Activated T-cell treated with anti-CD3 and anti-CD28 coated beads, Interleukin-2, amount 50 U/mL, for 4 hours (primary cell): ENCODE results near the gene SHROOM3. TPM values are rescaled to one million over a fixed set of nuclear protein-coding genes. Genes with fewer than 3 reads are reported as not detected.
"Not testable (repeated sequence)": the region's sequence is repeated elsewhere in the genome, so short reads cannot be mapped to it uniquely, and the experiment has no call there.

Experiments used
- ATAC-seq, 2 donors: fragments of 200-7000 bp; cut with Tn5 transposase; one replicate each; pipeline ENCODE4 v1.10.0; 2021
- DNase-seq: peaks from one replicate; pipeline ENCODE4 v3.0.0-alpha.2; 2020
- H3K27me3 Mint-ChIP-seq: one replicate; pipeline ENCODE4 v1.8.0; 2021; ENCODE audit warnings: low read depth, mixed read lengths
- H3K36me3 Mint-ChIP-seq: one replicate; pipeline ENCODE4 v1.8.0; 2022; ENCODE audit warnings: mixed read lengths; ENCODE audit not compliant: insufficient read depth
- H3K4me1 Mint-ChIP-seq: one replicate; pipeline ENCODE4 v1.8.0; 2021; ENCODE audit warnings: low read depth, mixed read lengths
- H3K4me3 Mint-ChIP-seq: one replicate; pipeline ENCODE4 v1.8.0; 2021; ENCODE audit warnings: mild to moderate bottlenecking, moderate library complexity, mixed read lengths
- H3K9me3 Mint-ChIP-seq: one replicate; pipeline ENCODE4 v1.8.0; 2021; ENCODE audit warnings: mixed read lengths
- total RNA-seq, 3 donors: library from RNA; stranded (reverse); gene quantifications; one replicate each; pipeline ENCODE4 v1.2.1, GENCODE V29; 2021

Gene SHROOM3
- total RNA-seq, 3 donors from 2014 or later = 0.05 to 0.33 (median 0.08) TPM

DNA sequence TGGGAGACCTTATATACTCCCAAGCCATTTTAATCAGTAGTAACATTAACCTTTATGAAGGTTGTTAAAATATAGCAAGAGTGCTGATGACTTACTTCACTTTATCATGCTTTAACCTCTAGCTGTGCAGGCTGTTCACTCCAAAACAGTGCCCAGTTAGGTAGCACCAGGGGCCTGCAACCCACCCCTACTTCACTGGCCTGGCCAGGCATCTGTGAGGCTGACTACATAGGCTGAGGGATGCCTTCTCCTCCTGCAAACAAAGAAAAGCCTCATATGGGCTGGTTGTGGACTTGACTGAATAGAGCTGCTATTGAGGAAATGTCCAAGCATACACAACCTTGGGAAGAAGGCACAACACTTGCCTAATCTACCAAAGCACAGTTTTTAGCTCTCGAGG lies 172.8 kb downstream of the SHROOM3 start:
- Mint-ChIP-seq H3K36me3 (no peaks in the 10 kb centered on the region), H3K27me3 (peaks cover 1% of the 10 kb centered on the region), H3K4me1 (no peaks in the 10 kb centered on the region), H3K9me3 (no peaks in the 10 kb centered on the region), H3K4me3 (no peak overlapping the region)
- no peak for DNase-seq
- ATAC-seq = no peak

DNA sequence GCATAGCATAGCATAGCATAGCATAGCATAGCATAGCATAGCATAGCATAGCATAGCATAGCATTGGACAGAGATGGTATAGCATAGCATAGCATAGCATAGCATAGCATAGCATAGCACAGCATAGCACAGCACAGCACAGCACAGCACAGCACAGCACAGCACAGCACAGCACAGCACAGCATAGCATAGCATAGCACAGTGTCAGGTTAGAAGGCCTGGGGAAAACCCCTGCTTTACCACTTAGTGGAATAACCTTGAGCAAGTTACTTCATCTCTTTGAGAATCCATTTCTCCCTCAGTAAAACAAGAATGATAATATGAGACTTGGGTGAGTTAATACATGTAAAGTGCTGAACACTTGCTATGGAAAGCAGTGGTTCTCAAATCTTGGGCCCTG lies 173.5 kb downstream of the SHROOM3 start:
- H3K9me3 Mint-ChIP-seq, DNase-seq, ATAC-seq, H3K36me3 Mint-ChIP-seq, H3K4me1 Mint-ChIP-seq, H3K4me3 Mint-ChIP-seq, H3K27me3 Mint-ChIP-seq: not testable (repeated sequence)

DNA sequence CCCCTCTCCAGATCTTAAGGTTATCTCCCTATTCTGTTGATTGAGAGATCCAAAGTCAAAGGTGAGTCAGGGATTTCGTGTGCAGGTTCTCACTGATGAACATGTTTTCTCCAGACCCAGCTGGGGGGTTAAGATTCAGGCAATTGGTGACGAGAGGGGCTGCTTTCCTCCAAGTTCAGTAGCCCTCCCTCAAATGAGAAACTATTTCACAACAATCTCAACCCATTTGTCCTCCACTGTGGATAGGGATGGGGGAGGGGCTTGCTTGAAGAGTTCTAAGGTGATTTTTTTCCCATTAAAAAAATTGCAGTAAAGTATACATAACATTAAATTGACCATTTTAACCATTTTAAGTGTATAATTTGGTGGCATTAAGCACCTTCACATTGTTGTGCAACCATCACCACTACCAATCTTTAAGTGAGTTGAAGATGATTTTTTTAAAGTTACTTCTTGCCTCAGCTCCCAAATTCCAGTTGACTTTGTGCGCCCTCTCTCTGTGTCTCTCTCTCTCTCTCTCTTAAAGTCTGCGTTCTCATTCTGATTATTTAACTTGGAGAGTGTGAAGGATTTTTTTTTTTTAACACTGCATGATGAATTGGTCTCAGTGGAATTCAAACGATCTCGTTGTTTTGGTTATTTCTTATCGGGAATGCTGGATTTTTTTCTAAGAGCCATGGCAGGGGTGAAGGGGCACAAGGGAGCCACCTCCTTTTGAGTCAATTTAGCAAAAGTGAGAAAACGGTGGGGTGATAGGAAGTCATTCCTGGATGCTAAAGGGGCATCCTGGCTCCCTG lies 175.9 kb downstream of the SHROOM3 start:
- ATAC-seq (no peak), DNase-seq (no peak)
- H3K27me3 Mint-ChIP-seq = peaks cover 14% of the 10 kb centered on the region
- H3K4me3 Mint-ChIP-seq = no peak overlapping the region
- H3K36me3 Mint-ChIP-seq = no peaks in the 10 kb centered on the region
- no peaks in the 10 kb centered on the region for H3K4me1 Mint-ChIP-seq
- no peaks in the 10 kb centered on the region for H3K9me3 Mint-ChIP-seq

DNA sequence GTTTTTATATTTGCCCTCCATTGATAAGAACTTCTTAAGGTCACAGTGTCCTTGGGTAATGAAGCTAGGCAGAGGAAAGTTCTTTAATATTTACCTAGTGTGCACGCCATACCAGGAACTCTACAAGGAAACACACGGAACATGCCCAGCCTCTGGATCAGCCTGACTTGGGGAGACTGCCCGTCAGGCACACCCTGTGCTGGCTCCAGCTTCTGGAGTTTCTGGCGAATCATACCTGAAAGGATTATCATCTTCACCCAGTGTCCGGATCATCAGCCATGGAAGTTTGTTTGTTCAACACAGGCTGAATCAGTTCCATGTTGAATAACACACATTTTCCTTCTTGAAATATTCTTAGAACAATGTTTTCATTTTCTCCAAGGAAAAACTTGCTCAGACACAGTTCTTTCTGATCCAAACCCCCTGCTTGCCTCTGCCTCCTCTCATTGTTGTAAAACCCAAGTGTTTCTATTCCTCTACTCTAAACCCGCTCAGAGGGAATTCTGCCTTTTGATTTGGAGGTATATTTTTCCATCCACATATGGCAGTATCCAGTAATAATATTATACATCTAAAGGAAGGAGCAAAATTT lies 176.7 kb downstream of the SHROOM3 start:
- ATAC-seq = no peak
- DNase-seq = no peak
- Mint-ChIP-seq H3K9me3 (no peaks in the 10 kb centered on the region), H3K4me1 (no peaks in the 10 kb centered on the region), H3K27me3 (peaks cover 14% of the 10 kb centered on the region), H3K4me3 (no peak overlapping the region), H3K36me3 (no peaks in the 10 kb centered on the region)

DNA sequence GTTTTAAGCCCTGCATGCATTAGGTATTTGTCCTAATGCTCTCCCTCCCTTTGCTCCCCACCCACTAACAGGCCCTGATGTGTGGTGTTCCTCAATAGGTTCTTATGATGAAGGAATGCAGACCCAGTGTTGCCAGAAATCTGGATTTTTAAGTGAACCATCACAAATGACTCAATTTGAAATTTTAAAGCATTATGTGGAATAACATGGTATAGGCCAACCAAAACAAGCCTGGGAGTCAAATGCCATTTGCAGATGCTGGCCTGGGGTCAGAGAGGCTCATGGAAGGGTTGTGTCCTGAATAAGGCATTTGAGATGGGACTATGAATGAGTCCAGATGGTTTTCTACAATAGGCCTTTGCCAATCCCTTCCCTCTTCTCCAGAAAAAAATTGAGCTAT lies 179.6 kb downstream of the SHROOM3 start:
- no peak for DNase-seq
- H3K36me3 Mint-ChIP-seq = no peaks in the 10 kb centered on the region
- no peak for ATAC-seq
- H3K9me3 Mint-ChIP-seq = no peaks in the 10 kb centered on the region
- no peaks in the 10 kb centered on the region for H3K4me1 Mint-ChIP-seq
- H3K4me3 Mint-ChIP-seq = no peak overlapping the region
- H3K27me3 Mint-ChIP-seq = peaks cover 18% of the 10 kb centered on the region

DNA sequence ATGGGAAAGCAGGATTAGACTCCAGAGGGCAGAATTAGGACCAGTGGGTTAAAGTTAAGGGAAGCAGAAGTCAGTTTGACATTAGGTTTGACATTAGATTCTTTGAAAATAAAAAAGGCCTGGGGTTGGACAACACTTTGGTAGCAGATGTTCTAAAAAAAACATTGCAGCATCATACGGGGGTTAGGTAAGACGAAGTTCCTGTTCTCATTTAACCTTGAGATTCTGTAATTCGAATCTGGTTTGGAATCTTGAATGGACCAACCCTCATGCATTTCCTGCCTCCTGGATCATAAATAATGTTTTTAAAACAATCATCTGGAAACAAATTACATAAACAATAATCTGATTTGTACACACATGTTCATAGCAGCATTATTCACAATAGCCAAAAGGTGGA lies 181.0 kb downstream of the SHROOM3 start:
- Mint-ChIP-seq H3K4me1 (no peaks in the 10 kb centered on the region), H3K4me3 (no peak overlapping the region), H3K27me3 (peaks cover 23% of the 10 kb centered on the region), H3K36me3 (no peaks in the 10 kb centered on the region), H3K9me3 (no peaks in the 10 kb centered on the region)
- DNase-seq (no peak), ATAC-seq (no peak)

DNA sequence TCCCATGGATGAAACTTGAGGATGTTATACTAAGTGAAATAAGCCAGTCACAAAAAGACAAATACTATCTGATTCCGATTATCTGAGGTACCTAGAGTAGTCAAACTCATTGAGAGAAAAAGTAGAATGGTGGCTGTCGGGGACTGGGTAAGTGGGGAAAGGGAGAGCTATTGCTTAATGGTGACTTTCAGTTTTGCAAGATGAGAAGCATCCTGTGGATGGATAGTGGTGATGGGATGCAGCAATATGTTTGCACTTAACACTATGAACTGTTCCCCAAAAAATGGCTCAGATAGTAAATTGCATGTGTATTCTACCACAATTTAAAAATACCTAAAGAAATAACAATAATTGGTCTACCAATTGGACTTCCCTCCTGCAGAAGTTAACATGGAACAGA lies 181.5 kb downstream of the SHROOM3 start:
- no peak for ATAC-seq
- no peak overlapping the region for H3K4me3 Mint-ChIP-seq

DNA sequence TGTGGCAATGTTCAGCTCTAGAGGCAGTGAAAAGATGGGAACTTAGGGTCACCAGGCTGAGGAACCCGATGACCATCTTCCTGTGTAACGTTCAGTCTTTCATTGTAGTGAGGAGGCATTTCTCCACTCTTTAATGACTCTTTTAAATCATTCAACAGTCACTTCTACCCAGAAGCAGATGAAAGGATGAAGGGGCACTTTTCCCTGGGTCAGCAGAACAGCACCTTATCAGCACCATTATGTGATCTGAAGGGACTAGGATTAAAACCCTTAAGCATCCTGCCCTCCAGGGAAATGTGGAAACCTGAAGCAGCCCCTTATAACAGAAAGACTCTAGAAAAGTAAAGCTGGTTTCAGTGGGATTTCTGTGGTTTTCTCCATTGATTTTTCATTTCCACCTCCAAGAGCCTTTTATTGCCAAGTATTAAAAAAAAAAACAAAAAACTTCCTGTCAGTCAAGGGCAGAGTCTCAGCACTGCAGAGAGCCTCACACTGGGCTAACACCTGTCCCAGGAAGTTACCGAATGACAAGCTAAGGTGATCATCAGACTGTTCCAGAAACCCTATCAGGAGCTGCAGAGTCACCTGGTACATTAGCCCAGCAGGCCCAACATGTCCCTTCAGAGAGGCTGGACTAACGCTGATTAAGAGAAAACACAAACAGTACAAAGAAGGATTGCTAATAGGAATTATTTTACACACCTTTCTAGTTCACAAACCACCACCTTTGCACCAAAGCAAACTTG lies 185.9 kb downstream of the SHROOM3 start:
- DNase-seq (no peak), ATAC-seq (no peak)
- H3K27me3 Mint-ChIP-seq = peaks cover 20% of the 10 kb centered on the region
- H3K36me3 Mint-ChIP-seq = no peaks in the 10 kb centered on the region
- H3K4me1 Mint-ChIP-seq = no peaks in the 10 kb centered on the region
- no peak overlapping the region for H3K4me3 Mint-ChIP-seq
- H3K9me3 Mint-ChIP-seq = no peaks in the 10 kb centered on the region

More for the DNA sequence above, 181.5 kb downstream of the SHROOM3 start:
- DNase-seq = no peak
- Mint-ChIP-seq H3K9me3 (no peaks in the 10 kb centered on the region), H3K27me3 (peaks cover 23% of the 10 kb centered on the region), H3K4me1 (no peaks in the 10 kb centered on the region), H3K36me3 (no peaks in the 10 kb centered on the region)

DNA sequence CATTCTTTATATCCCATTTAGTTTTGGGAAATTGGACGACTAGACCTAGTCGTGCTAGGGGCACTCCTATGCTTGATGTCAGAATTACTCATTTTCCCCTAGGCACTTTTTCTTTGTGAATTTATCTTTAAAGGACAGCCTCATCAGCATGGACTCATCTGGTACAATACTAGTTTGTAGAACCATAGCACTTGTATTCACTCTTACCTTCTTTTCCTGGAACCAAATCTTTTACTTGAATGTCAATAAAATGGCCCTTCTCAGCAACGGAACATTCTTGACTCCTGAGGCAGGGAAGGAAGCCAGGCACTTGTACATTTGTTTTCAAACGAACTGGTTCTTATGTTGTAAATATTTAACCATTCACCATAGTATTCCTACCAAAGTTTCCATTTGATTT lies 187.1 kb downstream of the SHROOM3 start:
- peaks cover 24% of the 10 kb centered on the region for H3K27me3 Mint-ChIP-seq
- DNase-seq (no peak), ATAC-seq (no peak)
- H3K4me3 Mint-ChIP-seq = no peak overlapping the region
- H3K4me1 Mint-ChIP-seq = no peaks in the 10 kb centered on the region
- no peaks in the 10 kb centered on the region for H3K36me3 Mint-ChIP-seq
- no peaks in the 10 kb centered on the region for H3K9me3 Mint-ChIP-seq

DNA sequence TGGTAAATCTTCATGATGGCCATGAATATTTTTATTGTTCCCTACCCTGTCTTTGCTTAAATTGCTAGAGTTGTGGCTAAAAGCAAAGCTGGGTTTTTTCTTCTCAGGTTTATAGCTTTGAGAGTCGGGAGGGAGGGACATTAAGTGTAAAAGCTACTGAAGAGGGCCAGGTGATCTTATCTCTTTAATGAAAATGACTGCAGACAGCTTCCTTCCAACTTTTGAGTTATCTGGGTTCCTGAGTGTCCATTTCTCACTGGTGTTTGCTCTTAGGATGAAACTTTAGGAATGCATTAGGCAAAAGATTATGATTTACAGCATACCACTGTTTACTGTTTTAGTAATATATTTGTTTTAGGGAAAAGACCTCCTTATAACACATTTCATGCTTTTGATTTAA lies 187.7 kb downstream of the SHROOM3 start:
- ATAC-seq = no peak
- Mint-ChIP-seq H3K9me3 (no peaks in the 10 kb centered on the region), H3K4me1 (no peaks in the 10 kb centered on the region), H3K4me3 (no peak overlapping the region), H3K27me3 (peaks cover 24% of the 10 kb centered on the region), H3K36me3 (no peaks in the 10 kb centered on the region)
- no peak for DNase-seq

DNA sequence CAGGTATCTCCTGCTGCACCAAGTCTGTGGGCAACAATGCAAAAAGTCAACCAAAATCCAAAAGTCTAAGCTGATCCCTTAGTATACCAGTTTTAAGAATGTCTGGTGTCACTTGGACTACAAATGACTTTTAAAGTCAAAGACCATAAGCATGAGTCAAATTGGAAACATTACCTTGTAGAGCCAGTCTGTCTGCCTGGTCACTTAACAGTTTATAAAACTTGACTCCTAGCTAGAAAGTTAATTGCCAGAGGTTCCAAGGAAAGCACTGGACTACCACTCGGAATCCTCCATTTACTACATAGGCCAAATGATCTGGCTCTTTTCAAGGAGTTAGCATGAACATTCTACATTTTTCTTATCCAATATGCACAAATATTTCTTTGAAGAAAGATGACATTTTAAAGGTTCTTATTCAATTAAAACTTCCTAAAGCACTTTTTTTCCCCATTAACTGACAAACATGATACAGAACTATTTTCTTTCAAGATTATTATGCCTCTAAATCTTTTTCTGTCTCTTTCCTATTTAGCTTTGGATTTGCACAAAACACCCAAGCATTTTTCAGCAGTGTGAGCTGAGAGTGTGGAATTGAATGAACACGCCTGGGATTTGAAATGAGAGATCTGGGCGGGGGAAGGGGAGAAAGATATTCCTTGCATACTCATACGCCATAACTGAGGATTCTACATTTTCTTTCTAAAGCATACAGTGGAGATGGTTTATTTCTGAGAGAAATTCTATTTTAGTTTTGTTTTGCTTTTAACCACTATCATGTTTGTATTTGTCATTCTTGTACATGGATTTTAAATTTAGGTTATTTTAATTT lies 188.4 kb downstream of the SHROOM3 start:
- DNase-seq (no peak), ATAC-seq (no peak)
- Mint-ChIP-seq H3K36me3 (no peaks in the 10 kb centered on the region), H3K9me3 (no peaks in the 10 kb centered on the region), H3K4me3 (no peak overlapping the region), H3K27me3 (peaks cover 24% of the 10 kb centered on the region), H3K4me1 (no peaks in the 10 kb centered on the region)

DNA sequence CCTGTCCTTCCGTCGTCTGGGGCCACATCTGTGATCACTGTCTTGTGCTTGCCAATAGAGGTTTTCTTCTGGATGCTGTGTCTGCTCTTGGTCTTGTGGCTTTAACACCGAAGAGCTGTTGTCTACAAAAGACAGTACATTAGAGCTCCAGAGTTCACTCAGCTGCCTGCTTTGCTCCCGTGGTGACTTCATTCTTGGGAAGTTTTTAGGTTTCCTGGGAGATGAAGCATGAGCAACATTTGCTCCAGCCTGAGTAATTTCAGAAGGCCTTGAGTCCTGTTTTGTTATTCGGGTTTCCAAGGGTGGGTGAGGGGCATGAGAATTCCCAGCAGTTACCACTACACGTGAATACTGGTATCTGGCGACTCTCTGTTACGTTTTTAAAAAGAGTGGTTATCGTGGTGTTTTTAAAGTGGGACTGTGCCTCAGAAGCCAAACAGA lies 189.2 kb downstream of the SHROOM3 start:
- H3K36me3 Mint-ChIP-seq = no peaks in the 10 kb centered on the region
- H3K9me3 Mint-ChIP-seq = no peaks in the 10 kb centered on the region
- no peaks in the 10 kb centered on the region for H3K4me1 Mint-ChIP-seq
- peaks cover 25% of the 10 kb centered on the region for H3K27me3 Mint-ChIP-seq
- DNase-seq (no peak), ATAC-seq (no peak)
- H3K4me3 Mint-ChIP-seq = no peak overlapping the region

DNA sequence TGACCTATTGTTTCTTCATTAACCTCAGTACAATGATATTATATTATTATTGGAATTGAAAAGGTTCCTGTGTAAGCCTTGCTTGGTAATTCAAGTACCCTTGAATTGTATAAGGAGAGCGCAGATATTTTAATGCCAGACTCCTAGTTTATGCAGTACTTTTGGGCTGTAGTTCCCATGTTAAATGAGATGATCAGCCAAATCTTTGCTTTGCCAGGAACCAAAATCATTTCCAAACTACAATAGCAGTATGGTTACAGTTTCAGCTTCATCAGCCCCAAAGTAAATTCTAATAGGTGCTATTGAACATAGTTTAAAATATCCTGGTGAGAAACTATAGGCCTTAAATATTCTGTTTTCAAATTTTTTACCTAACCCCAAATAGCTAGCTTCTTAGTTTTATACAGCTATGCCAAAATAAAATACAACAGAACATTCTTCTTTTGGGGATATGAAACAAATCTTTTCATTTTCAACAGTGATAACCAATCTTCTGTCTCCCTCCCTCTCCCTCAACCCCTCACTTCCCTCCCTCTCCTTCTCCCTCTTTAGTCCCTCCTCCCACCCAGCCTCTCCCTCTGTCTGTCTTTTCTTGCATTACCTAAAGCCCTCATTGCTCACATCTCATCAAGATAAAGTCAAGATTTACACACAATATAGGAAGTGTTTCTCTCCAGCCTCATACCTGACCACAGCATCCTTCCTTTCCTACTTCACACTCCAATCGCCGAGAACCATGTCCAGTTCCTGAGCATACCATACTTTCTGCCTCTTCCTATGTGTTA lies 190.1 kb downstream of the SHROOM3 start:
- no peak for DNase-seq
- no peak for ATAC-seq
- no peaks in the 10 kb centered on the region for H3K36me3 Mint-ChIP-seq
- peaks cover 25% of the 10 kb centered on the region for H3K27me3 Mint-ChIP-seq
- H3K4me1 Mint-ChIP-seq = no peaks in the 10 kb centered on the region
- H3K4me3 Mint-ChIP-seq = no peak overlapping the region
- no peaks in the 10 kb centered on the region for H3K9me3 Mint-ChIP-seq
